UCSD-AML1 (cell line): ENCODE results near the gene PEX16.

Source experiments
- DNase-seq: peaks from one replicate; lab custom pipeline; 2025; ENCODE audit not compliant: unreplicated experiment; lab: John Stamatoyannopoulos, UW

The PEX16 gene

GRCh38 chr11:45879803-45880686 is 37.6 kb downstream of the PEX16 start:
- DNase-seq: no peak

- no peak for DNase-seq
Measured at GRCh38 chr11:45877845-45878244, 39.8 kb downstream of the PEX16 start.

GRCh38 chr11:45877221-45877620 is 40.5 kb downstream of the PEX16 start:
- no peak for DNase-seq

GRCh38 chr11:45876401-45876800 is 41.3 kb downstream of the PEX16 start:
- DNase-seq: no peak

- peak; percentile 35 for DNase-seq
Measured at GRCh38 chr11:45872651-45873356, 44.9 kb downstream of the PEX16 start.

GRCh38 chr11:45871638-45872037 is 46.0 kb downstream of the PEX16 start:
- no peak for DNase-seq

- no peak for DNase-seq
Measured at GRCh38 chr11:45870706-45871105, 47.0 kb downstream of the PEX16 start.

GRCh38 chr11:45869551-45869950 is 48.1 kb downstream of the PEX16 start:
- no peak for DNase-seq

GRCh38 chr11:45864041-45864440 is 53.6 kb downstream of the PEX16 start:
- no peak for DNase-seq

GRCh38 chr11:45860764-45861510 is 56.7 kb downstream of the PEX16 start:
- no peak for DNase-seq

GRCh38 chr11:45860348-45860747 is 57.3 kb downstream of the PEX16 start:
- DNase-seq: no peak
